GM18499 (cell line): ENCODE results near the gene SART1.
A peak's percentile ranks its signal among the peaks of the same experiment; 100 is the strongest.
"Not testable (repeated sequence)": the region's sequence is repeated elsewhere in the genome, so short reads cannot be mapped to it uniquely, and the experiment has no call there.

ENCODE experiments used
- ATAC-seq: cut with Tn5 transposase; IDR thresholded peaks from one replicate; pipeline ENCODE4 v1.9.1; 2021; ENCODE audit warnings: moderate number of reproducible peaks; ENCODE audit not compliant: insufficient read depth, unreplicated experiment

Gene SART1

GRCh38 chr11:65987336-65987735 lies 25.8 kb downstream of the SART1 start:
- no peak for ATAC-seq

- ATAC-seq: peak; percentile 91
Observed at GRCh38 chr11:65988791-65989592, 27.5 kb downstream of the SART1 start.

DNA sequence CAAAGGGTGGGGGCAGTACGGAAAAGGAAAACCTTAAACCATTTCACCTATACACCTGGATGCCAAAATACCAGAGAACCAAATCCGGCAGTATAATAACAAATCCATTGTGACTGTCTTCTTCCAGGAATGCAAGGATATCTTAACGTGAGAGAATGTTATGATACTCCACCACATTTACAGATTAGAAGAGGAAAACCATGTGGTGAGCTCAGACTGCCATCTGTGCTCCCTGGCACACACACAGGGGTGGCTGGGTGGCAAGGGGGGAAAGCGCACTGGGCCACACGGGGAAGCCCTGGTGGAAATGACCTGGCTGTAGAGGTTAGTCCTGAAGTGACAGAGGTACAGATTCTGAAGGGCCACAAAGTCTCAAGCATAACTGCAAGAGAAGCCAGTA lies 30.5 kb downstream of the SART1 start:
- no peak for ATAC-seq

DNA sequence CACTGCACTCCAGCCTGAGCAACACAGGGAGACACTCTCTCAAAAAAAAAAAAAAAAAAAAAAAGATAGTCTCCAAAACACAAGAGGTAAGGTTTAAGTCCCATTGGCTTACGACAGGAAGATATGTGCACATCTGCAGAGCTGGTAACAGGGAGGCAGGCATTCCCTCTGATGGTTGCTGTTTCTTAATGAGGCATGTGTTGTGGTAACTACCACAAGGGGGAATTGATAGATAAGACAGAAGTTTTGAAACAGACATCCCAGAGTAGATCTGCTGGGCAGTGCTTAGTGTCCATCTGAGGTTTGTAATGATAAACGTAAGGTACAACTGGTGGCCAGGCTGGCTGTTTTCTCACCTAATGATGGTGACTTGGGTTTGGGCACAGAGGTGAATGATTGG lies 35.8 kb downstream of the SART1 start:
- ATAC-seq: no peak

GRCh38 chr11:66001942-66002647 lies 40.6 kb downstream of the SART1 start, which contains the start of the genes BANF1 and EIF1AD:
Gene BANF1 (plus strand): TSS chr11:66002503. CDS start chr11:66003251, 748 bp downstream.
Gene EIF1AD (minus strand): TSS chr11:66002157. CDS start chr11:66000389, 1,768 bp downstream.
- ATAC-seq: no peak

DNA sequence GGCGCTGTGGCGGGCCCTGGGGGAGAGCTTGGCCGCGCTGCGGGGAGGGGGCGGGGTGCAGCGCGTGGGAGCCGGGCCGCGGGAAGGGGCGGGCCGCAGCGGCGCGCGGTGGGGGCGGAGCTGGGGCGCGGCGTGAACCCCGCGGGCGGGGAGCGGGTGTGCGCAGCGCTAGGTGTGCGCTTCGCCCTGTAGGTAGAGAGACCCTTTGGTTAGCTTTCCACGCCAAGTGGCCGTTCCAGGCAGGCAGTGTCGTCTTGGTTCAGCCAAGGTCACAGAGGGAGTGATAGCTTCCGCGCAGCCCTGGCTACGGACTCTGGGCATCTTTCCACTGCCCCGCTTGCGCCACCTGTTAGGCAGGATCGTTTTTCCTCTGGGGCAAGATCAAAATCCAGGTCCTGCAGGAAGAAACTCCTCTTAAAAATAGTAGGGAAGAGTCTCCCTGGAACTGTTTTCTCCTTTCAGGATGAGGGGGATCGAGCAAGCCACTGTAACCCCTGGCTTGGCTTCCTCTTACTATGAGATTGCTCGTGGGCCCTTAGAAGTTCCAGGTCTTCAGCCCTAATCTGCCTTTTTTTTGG lies 41.2 kb downstream of the SART1 start:
- no peak for ATAC-seq

DNA sequence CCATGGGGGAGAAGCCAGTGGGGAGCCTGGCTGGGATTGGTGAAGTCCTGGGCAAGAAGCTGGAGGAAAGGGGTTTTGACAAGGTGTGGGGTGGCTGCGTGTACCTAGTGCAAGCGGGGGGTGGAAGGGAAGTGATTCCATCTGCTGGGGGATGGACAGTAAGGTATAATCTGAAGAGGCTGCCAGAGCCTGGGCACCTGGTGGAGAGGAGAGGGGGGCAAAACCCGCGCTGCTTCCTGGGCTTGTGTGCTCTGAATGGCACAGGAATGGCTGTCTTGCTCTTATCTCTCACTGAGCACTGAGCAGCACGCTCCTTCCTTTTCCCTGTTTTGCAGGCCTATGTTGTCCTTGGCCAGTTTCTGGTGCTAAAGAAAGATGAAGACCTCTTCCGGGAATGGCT lies 41.8 kb downstream of the SART1 start:
- no peak for ATAC-seq

GRCh38 chr11:66004186-66004585 lies 42.7 kb downstream of the SART1 start:
- no peak for ATAC-seq

GRCh38 chr11:66006134-66006890 lies 44.8 kb downstream of the SART1 start:
- no peak for ATAC-seq

GRCh38 chr11:66006891-66007176 lies 45.3 kb downstream of the SART1 start:
- ATAC-seq: no peak

DNA sequence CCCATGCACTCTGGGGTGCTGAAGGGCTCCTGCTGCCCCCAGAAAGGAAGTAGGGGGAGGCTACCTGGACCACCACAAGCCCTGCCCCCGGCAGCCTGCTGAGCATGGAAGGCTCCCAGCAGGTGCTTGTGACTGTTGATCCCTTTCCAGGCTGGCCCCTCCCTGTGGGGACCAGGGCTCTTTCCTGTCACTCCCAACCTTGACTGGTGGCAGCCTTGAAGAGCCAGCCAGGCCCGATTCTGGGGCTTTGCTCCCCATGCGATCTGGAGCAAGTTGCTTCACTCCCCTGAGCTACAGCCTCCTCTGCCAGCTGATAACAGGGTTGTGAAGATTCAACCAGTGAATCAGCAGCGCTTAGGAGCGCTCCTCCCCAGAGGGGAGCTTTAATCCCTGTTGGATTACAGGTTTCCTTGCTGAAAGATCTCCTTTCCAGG lies 45.7 kb downstream of the SART1 start:
- no peak for ATAC-seq

DNA sequence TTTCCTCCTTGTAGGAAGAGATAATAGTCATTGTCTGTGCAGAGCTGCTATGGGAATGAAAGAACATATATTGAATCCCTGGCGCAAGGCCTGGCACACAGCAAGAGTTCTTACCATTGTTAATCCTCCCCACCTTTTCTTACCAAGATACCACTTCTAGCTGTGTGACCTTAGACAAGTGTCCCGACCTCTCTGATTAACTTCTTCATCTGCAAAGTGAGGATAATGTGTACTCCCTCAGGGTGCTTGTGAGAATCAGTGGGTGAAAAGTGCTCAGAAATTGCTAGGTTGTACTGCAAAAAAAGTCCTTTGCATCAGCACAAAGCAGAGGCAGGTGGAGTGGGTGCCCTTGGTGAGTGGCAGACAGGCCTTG lies 46.5 kb downstream of the SART1 start:
- no peak for ATAC-seq

- no peak for ATAC-seq
Observed at GRCh38 chr11:66008468-66009101, 47.1 kb downstream of the SART1 start.

GRCh38 chr11:66010036-66010435 lies 48.5 kb downstream of the SART1 start:
- not testable (repeated sequence) for ATAC-seq

GRCh38 chr11:66011239-66011784 lies 49.8 kb downstream of the SART1 start:
- ATAC-seq: no peak

DNA sequence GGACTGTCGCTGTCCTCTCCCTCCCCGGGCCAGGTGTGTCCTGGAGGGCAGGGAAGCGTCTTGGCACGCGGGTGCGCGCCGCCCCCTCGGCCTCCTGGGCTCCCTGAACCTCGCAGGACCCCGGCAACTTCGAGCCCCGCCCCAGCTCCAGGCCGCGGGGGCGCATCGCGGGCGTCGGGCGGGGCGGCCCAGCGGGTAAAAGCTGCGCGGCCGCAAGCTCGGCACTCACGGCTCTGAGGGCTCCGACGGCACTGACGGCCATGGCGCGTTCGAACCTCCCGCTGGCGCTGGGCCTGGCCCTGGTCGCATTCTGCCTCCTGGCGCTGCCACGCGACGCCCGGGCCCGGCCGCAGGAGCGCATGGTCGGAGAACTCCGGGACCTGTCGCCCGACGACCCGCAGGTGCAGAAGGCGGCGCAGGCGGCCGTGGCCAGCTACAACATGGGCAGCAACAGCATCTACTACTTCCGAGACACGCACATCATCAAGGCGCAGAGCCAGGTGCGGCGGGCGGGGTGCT lies 50.3 kb downstream of the SART1 start, which contains the start of gene CST6:
CST6 (plus strand) TSS at position 224 of the 519 bp plus-strand sequence; CDS start at position 261, 37 bp downstream.
- no peak for ATAC-seq

DNA sequence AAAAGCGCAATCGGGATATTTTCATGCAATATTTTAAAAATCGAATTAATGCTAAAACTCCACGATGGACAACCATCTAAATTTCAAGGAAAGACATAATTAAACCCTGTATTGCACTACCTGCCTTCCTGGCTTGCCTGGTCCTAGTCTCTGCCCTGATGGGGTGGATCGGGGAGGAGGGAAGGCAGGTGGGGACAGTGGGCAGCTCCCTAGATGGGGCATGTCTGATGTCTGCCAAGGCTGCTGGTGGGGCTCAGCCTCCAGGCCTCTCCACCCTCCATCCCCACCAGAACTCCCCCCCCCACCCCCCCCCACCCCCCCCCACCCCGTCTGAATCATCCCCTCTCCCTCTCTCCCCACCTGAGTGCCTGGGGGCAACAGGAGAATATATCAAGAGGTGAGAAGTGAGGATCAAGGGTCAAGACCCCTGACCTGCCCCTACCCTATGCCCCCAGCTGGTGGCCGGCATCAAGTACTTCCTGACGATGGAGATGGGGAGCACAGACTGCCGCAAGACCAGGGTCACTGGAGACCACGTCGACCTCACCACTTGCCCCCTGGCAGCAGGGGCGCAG lies 50.9 kb downstream of the SART1 start:
- ATAC-seq: no peak

- ATAC-seq: no peak
Observed at GRCh38 chr11:66012946-66013761, 51.6 kb downstream of the SART1 start.

- ATAC-seq: no peak
Observed at GRCh38 chr11:66013762-66014100, 52.2 kb downstream of the SART1 start.
